Measurements from ENCODE around the gene IL22RA1.
A peak's percentile ranks its signal among the peaks of the same experiment; 100 is the strongest.

The IL22RA1 gene

DNA sequence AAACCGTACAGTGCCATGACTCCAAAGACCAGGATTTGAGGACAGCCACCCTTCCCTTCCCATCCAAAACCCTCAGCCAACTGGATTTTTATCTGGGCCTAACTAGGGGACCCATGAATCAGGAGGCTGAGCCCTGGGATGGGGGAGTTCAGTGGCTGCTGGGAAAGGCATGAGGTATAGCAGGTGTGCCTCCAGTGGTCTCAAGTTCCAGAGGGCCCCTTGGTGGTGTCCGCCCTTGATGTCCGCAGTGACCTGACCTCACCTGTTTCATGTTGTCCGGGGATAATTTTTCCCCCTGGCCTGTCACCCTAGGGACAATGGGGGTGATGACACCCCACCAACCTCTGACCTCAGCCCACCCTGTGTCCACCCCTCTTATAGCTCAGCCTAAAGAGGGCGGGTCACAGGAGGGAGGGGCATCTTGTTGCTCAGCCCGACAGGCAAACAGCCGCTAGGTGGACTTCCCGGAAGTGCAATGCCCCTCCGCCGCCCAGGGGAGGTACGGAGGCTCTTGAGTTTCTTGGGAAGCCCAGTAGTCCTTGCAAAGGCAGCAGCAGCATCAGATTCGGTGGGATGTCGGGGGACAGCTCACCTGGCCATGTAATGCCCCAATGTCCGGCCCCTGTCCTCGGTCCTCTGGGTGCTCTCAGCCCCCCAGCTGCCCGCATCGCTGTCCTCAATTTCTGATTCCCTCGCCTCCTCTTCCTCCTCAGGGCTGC is 13.8 kb upstream of the IL22RA1 start:
- H3K4me3 ChIP-seq (replicated peaks; ENCODE audit: low read depth, low read length), result no peak overlapping the region
- TF ChIP-seq, protein P1, sequence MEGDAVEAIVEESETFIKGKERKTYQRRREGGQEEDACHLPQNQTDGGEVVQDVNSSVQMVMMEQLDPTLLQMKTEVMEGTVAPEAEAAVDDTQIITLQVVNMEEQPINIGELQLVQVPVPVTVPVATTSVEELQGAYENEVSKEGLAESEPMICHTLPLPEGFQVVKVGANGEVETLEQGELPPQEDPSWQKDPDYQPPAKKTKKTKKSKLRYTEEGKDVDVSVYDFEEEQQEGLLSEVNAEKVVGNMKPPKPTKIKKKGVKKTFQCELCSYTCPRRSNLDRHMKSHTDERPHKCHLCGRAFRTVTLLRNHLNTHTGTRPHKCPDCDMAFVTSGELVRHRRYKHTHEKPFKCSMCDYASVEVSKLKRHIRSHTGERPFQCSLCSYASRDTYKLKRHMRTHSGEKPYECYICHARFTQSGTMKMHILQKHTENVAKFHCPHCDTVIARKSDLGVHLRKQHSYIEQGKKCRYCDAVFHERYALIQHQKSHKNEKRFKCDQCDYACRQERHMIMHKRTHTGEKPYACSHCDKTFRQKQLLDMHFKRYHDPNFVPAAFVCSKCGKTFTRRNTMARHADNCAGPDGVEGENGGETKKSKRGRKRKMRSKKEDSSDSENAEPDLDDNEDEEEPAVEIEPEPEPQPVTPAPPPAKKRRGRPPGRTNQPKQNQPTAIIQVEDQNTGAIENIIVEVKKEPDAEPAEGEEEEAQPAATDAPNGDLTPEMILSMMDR (IDR thresholded peaks at IDR 0.05; ENCODE audit: low read length, missing control alignments), result no peak
- DNase-seq (ENCODE audit: low read depth), result no peak

DNA sequence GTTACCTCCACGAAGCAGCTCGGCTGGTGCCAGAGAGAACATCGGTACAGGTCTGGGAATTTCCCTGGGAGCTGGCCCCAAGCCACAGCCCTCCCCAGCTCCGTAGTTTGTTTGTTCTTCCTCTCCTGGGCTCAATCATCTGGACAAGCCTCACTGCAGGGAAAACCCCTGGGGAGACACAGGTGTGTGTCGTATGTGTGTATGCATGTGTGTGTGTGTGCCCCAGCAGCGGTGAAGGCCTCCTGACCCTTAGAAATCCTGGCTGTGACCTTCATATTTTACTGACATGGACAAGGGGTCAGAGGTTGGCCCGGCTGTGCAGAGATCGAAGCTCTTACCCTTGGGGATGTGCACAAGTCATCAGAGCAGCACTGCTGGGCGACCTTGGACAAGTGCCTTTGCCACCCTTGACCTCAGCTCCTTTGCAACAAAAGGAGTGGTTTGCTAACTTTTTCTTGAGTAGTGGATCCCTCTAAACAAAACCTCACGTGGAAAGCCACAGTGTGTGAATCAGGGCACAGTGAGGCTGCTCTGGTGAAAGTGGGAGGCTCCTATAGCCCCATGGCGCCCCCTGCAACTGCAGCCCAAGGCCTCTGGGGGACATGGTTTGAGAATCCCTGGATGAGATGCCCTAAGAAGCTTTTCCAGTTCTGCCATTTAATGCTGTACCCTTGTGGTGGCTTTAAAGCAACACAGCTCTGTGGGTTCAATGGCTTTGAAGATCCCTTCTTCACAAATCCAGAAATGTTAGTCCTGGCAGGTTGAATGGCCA is 12.3 kb upstream of the IL22RA1 start:
- DNase-seq (ENCODE audit: low read depth), result no peak
- TF ChIP-seq, protein P1 (IDR thresholded peaks at IDR 0.05; ENCODE audit: low read length, missing control alignments), result peak; percentile 4
- H3K4me3 ChIP-seq (replicated peaks; ENCODE audit: low read depth, low read length), result no peak overlapping the region

DNA sequence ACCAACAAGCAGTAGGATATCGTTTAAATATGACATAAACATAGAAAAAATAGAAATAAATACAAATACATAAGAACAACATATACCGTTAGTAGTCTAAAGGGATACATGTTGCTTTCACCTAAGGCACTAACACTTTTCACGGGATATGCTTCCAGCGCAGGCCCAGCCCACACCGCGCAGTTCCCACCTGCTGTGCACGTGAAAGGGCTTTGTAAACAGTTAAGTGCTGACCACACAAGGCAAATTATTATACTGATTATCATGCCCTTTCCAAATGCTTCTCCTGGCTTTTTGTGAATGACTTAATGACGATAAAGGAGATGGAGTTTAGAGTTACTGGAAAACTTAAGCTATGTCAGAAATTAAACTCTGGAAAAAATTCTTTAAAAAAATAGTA is 11.3 kb upstream of the IL22RA1 start:
- no peak for DNase-seq (ENCODE audit: low read depth)
- H3K4me3 ChIP-seq (replicated peaks; ENCODE audit: low read depth, low read length), result no peak overlapping the region
- TF ChIP-seq, protein P1 (IDR thresholded peaks at IDR 0.05; ENCODE audit: low read length, missing control alignments), result no peak

DNA sequence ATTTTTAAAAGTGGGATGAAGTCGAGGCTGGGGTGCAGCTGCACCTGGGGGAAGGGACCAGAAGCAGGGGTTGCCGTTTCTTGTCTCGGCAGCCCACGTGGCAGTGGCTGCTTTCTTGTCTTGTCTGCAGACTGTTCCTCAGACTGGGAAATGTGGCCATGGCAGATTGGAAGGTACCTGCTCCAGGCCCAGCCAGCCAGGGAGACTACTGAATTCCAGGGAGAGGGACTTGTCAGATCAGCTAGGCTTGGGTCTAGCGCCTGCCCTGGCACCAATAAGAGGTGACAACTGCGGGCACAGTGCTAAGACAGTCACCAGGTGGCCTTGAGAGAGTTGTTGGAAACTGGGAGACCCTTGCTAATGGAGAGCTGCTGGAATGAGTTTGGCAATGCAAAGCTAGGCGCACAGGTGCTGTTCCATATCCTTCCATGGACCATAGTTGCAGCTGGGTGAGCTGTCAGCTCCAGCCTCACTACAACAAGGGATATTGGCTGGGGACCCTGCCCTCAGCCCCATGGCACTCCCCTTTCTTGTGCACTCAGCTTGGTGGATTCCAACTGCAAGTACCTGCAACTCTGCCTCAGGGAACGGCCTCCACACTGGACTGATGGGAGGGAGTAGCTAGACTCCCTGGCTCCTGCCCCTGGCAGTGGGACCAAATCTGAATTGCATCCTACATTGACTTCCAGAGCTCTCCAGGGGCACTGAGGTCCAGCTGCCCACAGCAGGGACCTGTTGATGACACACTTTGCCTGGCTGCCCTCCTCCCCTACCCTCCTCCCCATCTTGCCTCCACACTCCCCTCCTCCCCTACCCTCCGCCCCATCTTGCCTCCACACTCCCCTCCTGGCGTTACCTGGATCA is 9.9 kb upstream of the IL22RA1 start:
- TF ChIP-seq, protein P1 (IDR thresholded peaks at IDR 0.05; ENCODE audit: low read length, missing control alignments), result no peak
- no peak overlapping the region for H3K4me3 ChIP-seq (replicated peaks; ENCODE audit: low read depth, low read length)
- no peak for DNase-seq (ENCODE audit: low read depth)

DNA sequence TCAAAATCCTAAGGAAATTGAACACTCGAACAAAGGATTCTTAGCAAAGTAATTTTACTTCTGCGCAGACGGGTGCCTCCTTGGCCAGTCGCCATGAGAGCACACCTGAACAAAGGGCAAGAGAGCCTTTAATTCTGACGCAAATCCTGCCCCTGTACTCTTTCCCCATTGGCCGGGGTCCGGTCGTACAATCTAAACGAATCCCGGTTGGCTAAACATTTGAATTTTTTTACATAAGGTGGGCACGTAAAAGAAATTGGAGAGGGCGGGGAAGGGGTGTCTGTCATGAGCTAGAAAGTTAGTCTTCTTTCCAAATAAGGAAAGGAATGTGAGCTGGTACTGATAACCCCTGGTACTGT is 8.2 kb upstream of the IL22RA1 start:
- no peak for DNase-seq (ENCODE audit: low read depth)
- TF ChIP-seq, protein P1 (IDR thresholded peaks at IDR 0.05; ENCODE audit: low read length, missing control alignments), result no peak
- no peak overlapping the region for H3K4me3 ChIP-seq (replicated peaks; ENCODE audit: low read depth, low read length)

DNA sequence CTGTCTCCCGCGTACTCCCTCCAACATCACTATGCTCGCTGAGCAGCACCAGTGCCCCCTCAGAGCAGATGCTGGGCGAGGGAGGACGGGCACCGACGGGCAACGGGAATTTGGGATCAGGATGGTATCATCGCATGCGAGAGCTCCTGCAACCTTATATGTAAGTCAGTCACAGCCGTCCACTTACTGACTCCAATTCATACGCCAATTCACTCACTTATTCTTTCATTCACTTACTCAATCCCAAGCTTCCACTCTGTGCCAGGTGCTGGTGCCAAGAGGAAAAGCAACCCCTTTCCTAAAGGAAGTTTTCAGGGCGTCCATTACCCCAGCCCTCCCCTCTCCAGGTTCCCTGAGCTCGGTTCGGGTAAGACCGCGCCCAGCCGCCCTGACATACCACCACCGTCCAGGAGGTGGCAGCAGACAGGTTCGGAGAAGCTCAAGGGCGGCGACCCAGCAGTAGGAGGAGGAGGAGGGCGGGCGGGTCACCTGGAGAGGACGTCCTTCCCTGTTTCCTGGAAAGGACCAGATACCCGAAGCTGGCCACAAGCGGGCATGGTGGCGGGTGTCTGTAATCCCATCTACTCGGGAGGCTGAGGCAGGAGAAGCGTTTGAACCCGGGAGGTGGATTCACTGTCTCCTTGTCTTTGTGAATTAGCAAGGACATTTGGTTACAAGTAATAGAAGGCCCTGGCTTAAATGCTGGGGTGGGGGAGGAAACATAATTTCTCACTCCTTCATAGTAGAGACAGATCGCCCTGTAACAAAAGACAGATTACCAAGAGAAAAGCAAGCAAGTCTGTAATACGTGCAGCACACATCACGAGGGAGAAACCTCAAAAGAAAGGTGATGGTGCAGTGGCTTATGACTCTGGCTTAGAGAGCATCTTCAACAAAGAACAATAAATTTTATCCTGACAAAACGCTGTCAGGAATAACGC is 7.6 kb upstream of the IL22RA1 start:
- peak overlapping the region; percentile 20 for H3K4me3 ChIP-seq (replicated peaks; ENCODE audit: low read depth, low read length)
- peak; percentile 79 for DNase-seq (ENCODE audit: low read depth)
- TF ChIP-seq, protein P1 (IDR thresholded peaks at IDR 0.05; ENCODE audit: low read length, missing control alignments), result peak; percentile 80

Measured in fibroblast of pulmonary artery (primary cell).